Measurements from ENCODE around the gene MTCH1. TPM values are rescaled to one million over a fixed set of nuclear protein-coding genes. Genes with fewer than 3 reads are reported as not detected.

MTCH1 gene
- total RNA-seq, 4 donors from 2014 or later, result 185 to 242 (median 199) TPM

DNA sequence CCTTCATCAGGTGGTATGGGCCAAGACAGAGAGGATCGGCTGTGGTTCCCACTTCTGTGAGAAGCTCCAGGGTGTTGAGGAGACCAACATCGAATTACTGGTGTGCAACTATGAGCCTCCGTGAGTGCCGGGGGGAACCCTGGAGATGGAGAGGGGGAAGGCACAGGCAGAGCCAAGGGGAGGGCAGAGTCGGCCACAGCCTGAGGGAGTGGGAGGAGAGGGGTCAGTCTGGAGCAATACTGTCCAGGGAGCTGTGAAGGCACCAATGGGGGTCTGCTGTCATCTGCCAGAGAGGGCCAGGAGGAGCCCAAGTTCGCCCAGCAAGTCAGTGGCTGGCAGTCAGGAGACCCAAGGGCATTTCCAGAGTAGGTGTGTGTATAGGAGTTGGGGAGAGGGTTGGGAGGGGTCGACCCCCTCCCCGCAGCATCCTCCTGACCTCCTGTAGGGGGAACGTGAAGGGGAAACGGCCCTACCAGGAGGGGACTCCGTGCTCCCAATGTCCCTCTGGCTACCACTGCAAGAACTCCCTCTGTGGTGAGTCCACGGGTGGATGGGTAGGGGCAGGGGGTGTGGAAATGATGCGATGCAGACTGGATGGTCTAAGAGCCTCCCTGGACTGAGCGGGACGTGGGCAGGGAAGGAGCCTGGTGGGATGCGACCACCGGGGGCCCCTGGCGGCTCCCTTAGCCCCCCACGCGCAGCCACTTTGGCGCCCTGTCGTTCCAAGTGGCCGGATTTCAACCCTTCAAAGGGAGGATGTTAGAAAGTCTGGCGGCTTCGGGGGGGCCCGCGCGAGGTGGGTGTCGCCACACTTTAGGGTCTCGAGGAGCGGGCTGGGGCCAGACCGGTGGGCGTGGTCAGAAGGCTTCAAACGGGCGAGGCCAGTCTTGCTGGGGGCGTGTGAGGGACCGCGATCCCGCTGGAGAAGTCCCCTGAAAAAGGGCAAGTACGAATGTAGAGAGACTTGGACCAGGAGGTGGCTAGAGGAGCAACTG is 24.3 kb downstream of the MTCH1 start:
- Histone ChIP-seq H3K4me1 (peaks cover 0 to 21% (median 0%) of the 10 kb centered on the region in 3 donors), H3K27me3 (no peaks in the 10 kb centered on the region), H3K36me3 (peaks cover 0 to 5% of the 10 kb centered on the region in 2 donors), H3K4me3 (no peak overlapping the region), H3K27ac (no peak overlapping the region), H3K9me3 (no peaks in the 10 kb centered on the region)
- TF ChIP-seq CTCF (IDR thresholded peaks at IDR 0.05) (no peak), POLR2AphosphoS5 (IDR thresholded peaks at IDR 0.05) (no peak), POLR2A (IDR thresholded peaks at IDR 0.05) (no peak), EP300 (IDR thresholded peaks at IDR 0.05) (no peak)
- no peak for ATAC-seq
- WGBS, 2 donors (ENCODE audit: low coverage in 1 of 2), result 36 to 62% methylated on average over 6 to 32 of the region's 40 CpGs

GRCh38 chr6:36959555-36960250 is 26.3 kb downstream of the MTCH1 start:
- Histone ChIP-seq H3K4me1 (peaks cover 0 to 21% (median 0%) of the 10 kb centered on the region in 3 donors), H3K4me3 (no peak overlapping the region), H3K36me3 (no peaks in the 10 kb centered on the region), H3K9me3 (no peaks in the 10 kb centered on the region), H3K27ac (no peak overlapping the region), H3K27me3 (no peaks in the 10 kb centered on the region)
- TF ChIP-seq CTCF (IDR thresholded peaks at IDR 0.05) (no peak), EP300 (IDR thresholded peaks at IDR 0.05) (no peak), POLR2A (IDR thresholded peaks at IDR 0.05) (no peak), POLR2AphosphoS5 (IDR thresholded peaks at IDR 0.05) (no peak)
- 66% methylated on average over 3 of the region's 17 CpGs; no CpG with 5 or more reads in 1 of the 2 donors for WGBS, 2 donors (ENCODE audit: low coverage in 1 of 2)
- ATAC-seq, result no peak

- no peaks in the 10 kb centered on the region for H3K9me3 ChIP-seq
- 100% methylated on average over 1 to 3 of the region's 44 CpGs for WGBS, 2 donors (ENCODE audit: low coverage in 1 of 2)
Observed at GRCh38 chr6:36958775-36959554, 27.0 kb downstream of the MTCH1 start.

More at GRCh38 chr6:36958775-36959554, 27.0 kb downstream of the MTCH1 start:
- no peak for ATAC-seq
- Histone ChIP-seq H3K4me3 (peak overlapping the region in 1 of 2 donors; percentile 10), H3K27ac (no peak overlapping the region), H3K36me3 (no peaks in the 10 kb centered on the region), H3K27me3 (no peaks in the 10 kb centered on the region), H3K4me1 (peaks cover 0 to 16% (median 0%) of the 10 kb centered on the region in 3 donors)
- TF ChIP-seq EP300 (IDR thresholded peaks at IDR 0.05) (no peak), CTCF (IDR thresholded peaks at IDR 0.05) (no peak), POLR2A (IDR thresholded peaks at IDR 0.05) (no peak)
